H1 (cell line): ENCODE data around the gene SLC22A2. TPM values are rescaled to one million over a fixed set of nuclear protein-coding genes. Genes with fewer than 3 reads are reported as not detected.

Experiments used
- CTCF ChIA-PET: fragments of 300-600 bp; sonication (Branson Sonifier 250); formaldehyde crosslinking; loops from one replicate; lab custom pipeline; 2021; ENCODE audit not compliant: partially characterized antibody; lab: Charles Lee
- POLR2A ChIA-PET: fragments of 300-600 bp; sonication (Branson Sonifier 250); formaldehyde crosslinking; loops from one replicate; lab custom pipeline; 2021; ENCODE audit warnings: inconsistent platforms; ENCODE audit not compliant: partially characterized antibody; lab: Charles Lee
- DNase-seq, 2 experiments: peaks; one replicate each; pipeline versions ENCODE4 v3.0.0 to v3.0.0-alpha.2; 2010 to 2022; ENCODE audit warnings: low spot score in 2 of 2, low read depth in 1 of 2, mixed read lengths in 1 of 2
- FAIRE-seq: peaks from 2 replicates; lab custom pipeline; 2011; peaks lifted over from hg19 to GRCh38; lab: Jason Lieb, UNC
- H2AFZ ChIP-seq: 2 replicates; pipeline ENCODE4 v1.8.1; 2012; ENCODE audit warnings: low read length, inconsistent platforms
- H2AK5ac ChIP-seq: 2 replicates; pipeline ENCODE4 v1.6.1; 2013; ENCODE audit warnings: low read depth, low read length
- H2BK120ac ChIP-seq: replicated peaks from 2 replicates; pipeline ENCODE3; 2013; ENCODE audit warnings: low read depth, low read length, inconsistent platforms
- H2BK12ac ChIP-seq: 2 replicates; pipeline ENCODE4 v1.6.1; 2013; ENCODE audit warnings: low read depth, low read length
- H2BK15ac ChIP-seq: 2 replicates; pipeline ENCODE4 v1.6.1; 2013; ENCODE audit warnings: low read length
- H2BK20ac ChIP-seq: 2 replicates; pipeline ENCODE4 v1.6.1; 2013; ENCODE audit warnings: low read length
- H2BK5ac ChIP-seq: 2 replicates; pipeline ENCODE4 v1.6.1; 2013; ENCODE audit warnings: low read depth, low read length
- H3K14ac ChIP-seq: 2 replicates; pipeline ENCODE4 v1.6.1; 2013; ENCODE audit warnings: inconsistent platforms; ENCODE audit not compliant: insufficient read length
- H3K18ac ChIP-seq: 2 replicates; pipeline ENCODE4 v1.6.1; 2013; ENCODE audit warnings: low read length; ENCODE audit errors: extremely low read depth
- H3K23ac ChIP-seq: 2 replicates; pipeline ENCODE4 v1.6.1; 2013; ENCODE audit warnings: inconsistent platforms; ENCODE audit not compliant: insufficient read length
- H3K23me2 ChIP-seq: 2 replicates; pipeline ENCODE4 v1.6.1; 2013; ENCODE audit warnings: low read depth, low read length
- H3K27ac ChIP-seq: 2 replicates; pipeline ENCODE4 v1.6.1; 2011; ENCODE audit warnings: low read depth, low read length, inconsistent platforms
- H3K27me3 ChIP-seq, 4 experiments: replicated peaks in 1 of 4; 1 replicate in 1 of 4; 2 replicates in 3 of 4; pipeline versions ENCODE4 v1.6.1 to v1.8.1; 2011 to 2013; ENCODE audit warnings: low read length in 3 of 4, mild to moderate bottlenecking in 3 of 4, inconsistent platforms in 2 of 4, mixed read lengths in 2 of 4, moderate library complexity in 1 of 4; ENCODE audit not compliant: control insufficient read depth in 3 of 4, insufficient read depth in 3 of 4; ENCODE audit errors: extremely low read depth in 1 of 4
- H3K36me3 ChIP-seq, 4 experiments: 2 replicates each; pipeline versions ENCODE4 v1.6.1 to v1.8.1; 2011 to 2013; ENCODE audit warnings: mild to moderate bottlenecking in 4 of 4, low read length in 3 of 4, moderate library complexity in 2 of 4, control low read depth in 1 of 4, inconsistent platforms in 1 of 4; ENCODE audit not compliant: insufficient read depth in 4 of 4, control insufficient read depth in 2 of 4
- H3K4ac ChIP-seq: replicated peaks from 2 replicates; pipeline ENCODE3; 2013; ENCODE audit warnings: low read length, low read depth, mixed read lengths, inconsistent platforms; ENCODE audit not compliant: insufficient read length
- H3K4me1 ChIP-seq, 4 experiments: replicated peaks in 1 of 4; 1 replicate in 1 of 4; 2 replicates in 3 of 4; pipeline versions ENCODE4 v1.6.1 to v1.8.1; 2011 to 2013; ENCODE audit warnings: low read length in 3 of 4, inconsistent platforms in 2 of 4, mixed read lengths in 1 of 4; ENCODE audit not compliant: insufficient read depth in 4 of 4, control insufficient read depth in 3 of 4
- H3K4me2 ChIP-seq, 2 experiments: 2 replicates each; pipeline versions ENCODE4 v1.6.1 to v1.8.1; 2011 to 2013; ENCODE audit warnings: low read depth in 2 of 2, low read length in 2 of 2, control low read depth in 1 of 2, inconsistent platforms in 1 of 2, mild to moderate bottlenecking in 1 of 2; ENCODE audit not compliant: insufficient read depth in 1 of 2
- H3K4me3 ChIP-seq, 4 experiments: fragments of 200-600, 300-600 bp in 1 of 4; sonication (generic), shearing (Covaris generic), sonication (Bioruptor Twin) in 1 of 4; 2 replicates each; pipeline versions ENCODE4 v1.5.1 to v1.8.1; 2011 to 2016; ENCODE audit warnings: low read length in 4 of 4, low read depth in 3 of 4, control low read depth in 2 of 4, inconsistent platforms in 2 of 4, mild to moderate bottlenecking in 2 of 4, mixed read lengths in 1 of 4, moderate library complexity in 1 of 4; ENCODE audit not compliant: insufficient read depth in 2 of 4; ENCODE audit errors: extremely low read depth in 1 of 4
- H3K56ac ChIP-seq: replicated peaks from 2 replicates; pipeline ENCODE3; 2013; ENCODE audit warnings: low read depth, mild to moderate bottlenecking, mixed read lengths, low read length, inconsistent platforms; ENCODE audit not compliant: insufficient read length
- H3K79me1 ChIP-seq: 2 replicates; pipeline ENCODE4 v1.6.1; 2013; ENCODE audit warnings: low read depth, low read length, control low read depth
- H3K79me2 ChIP-seq, 2 experiments: 2 replicates each; pipeline versions ENCODE4 v1.6.1 to v1.8.1; 2012 to 2013; ENCODE audit warnings: low read length in 2 of 2, mild to moderate bottlenecking in 2 of 2, inconsistent platforms in 1 of 2; ENCODE audit not compliant: insufficient read depth in 2 of 2, control insufficient read depth in 1 of 2
- H3K9ac ChIP-seq, 4 experiments: replicated peaks in 1 of 4; 1 replicate in 1 of 4; 2 replicates in 3 of 4; pipeline versions ENCODE4 v1.6.1 to v1.8.1; 2011 to 2013; ENCODE audit warnings: low read depth in 3 of 4, low read length in 3 of 4, control low read depth in 2 of 4, mild to moderate bottlenecking in 2 of 4, moderate library complexity in 2 of 4, inconsistent platforms in 1 of 4; ENCODE audit errors: extremely low read depth in 1 of 4
- H3K9me3 ChIP-seq, 2 experiments: 2 replicates each; pipeline versions ENCODE4 v1.6.1 to v1.8.1; 2012 to 2013; ENCODE audit warnings: mild to moderate bottlenecking in 2 of 2, moderate library complexity in 2 of 2, control low read depth in 1 of 2, inconsistent platforms in 1 of 2, low read depth in 1 of 2, low read length in 1 of 2, mixed read lengths in 1 of 2; ENCODE audit not compliant: insufficient read depth in 2 of 2
- H4K20me1 ChIP-seq, 2 experiments: replicated peaks in 1 of 2; 2 replicates each; pipeline versions ENCODE3 to v1.8.1; 2011 to 2013; ENCODE audit warnings: inconsistent platforms in 2 of 2, low read length in 2 of 2, mild to moderate bottlenecking in 1 of 2; ENCODE audit not compliant: insufficient read depth in 2 of 2, control insufficient read depth in 1 of 2
- H4K5ac ChIP-seq: 2 replicates; pipeline ENCODE4 v1.6.1; 2013; ENCODE audit warnings: low read length, low read depth, mixed read lengths, inconsistent platforms; ENCODE audit not compliant: insufficient read length
- H4K8ac ChIP-seq: 2 replicates; pipeline ENCODE4 v1.8.0; 2013; ENCODE audit warnings: mild to moderate bottlenecking, moderate library complexity, low read length, inconsistent platforms; ENCODE audit not compliant: insufficient read depth; ENCODE audit errors: extremely low read depth
- H4K91ac ChIP-seq: replicated peaks from 2 replicates; pipeline ENCODE3; 2013; ENCODE audit warnings: low read length, mixed read lengths, inconsistent platforms; ENCODE audit not compliant: insufficient read length
- BACH1 ChIP-seq: IDR thresholded peaks from 2 replicates; pipeline ENCODE4 v1.6.1; 2012; ENCODE audit warnings: low read length, improper control_type of control experiment
- CHD1 ChIP-seq: IDR thresholded peaks from 2 replicates; pipeline ENCODE4 v1.6.1; 2012; ENCODE audit warnings: low read depth, low read length, improper control_type of control experiment
- CREB1 ChIP-seq: IDR thresholded peaks from 2 replicates; pipeline ENCODE4 v1.6.1; 2012; ENCODE audit warnings: inconsistent platforms
- FOSL1 ChIP-seq: IDR thresholded peaks from 2 replicates; pipeline ENCODE4 v1.6.1; 2011; ENCODE audit warnings: mild to moderate bottlenecking, low read depth, low read length, moderate library complexity; ENCODE audit not compliant: insufficient read depth
- GTF2F1 ChIP-seq: IDR thresholded peaks from 2 replicates; pipeline ENCODE4 v1.6.1; 2012; ENCODE audit warnings: low read depth, low read length, improper control_type of control experiment, borderline replicate concordance
- HDAC2 ChIP-seq, 2 experiments: fragments of 300-600 bp in 1 of 2; sonication (generic) in 1 of 2; IDR thresholded peaks; 2 replicates each; pipeline ENCODE4 v1.6.1; 2011 to 2012; ENCODE audit warnings: low read depth in 2 of 2, low read length in 2 of 2, mild to moderate bottlenecking in 2 of 2, moderate library complexity in 2 of 2, borderline replicate concordance in 1 of 2, inconsistent platforms in 1 of 2
- KDM1A ChIP-seq: fragments of 200-600, 300-600 bp; sonication (generic); IDR thresholded peaks from 2 replicates; pipeline ENCODE4 v1.7.1; 2016; ENCODE audit warnings: mild to moderate bottlenecking, low read length, borderline replicate concordance
- MAX ChIP-seq: IDR thresholded peaks from 2 replicates; pipeline ENCODE4 v1.6.1; 2012; ENCODE audit warnings: inconsistent platforms
- NANOG ChIP-seq: IDR thresholded peaks from 2 replicates; pipeline ENCODE4 v1.6.1; 2011; ENCODE audit warnings: low read length, low read depth, mild to moderate bottlenecking, inconsistent platforms; ENCODE audit not compliant: insufficient read depth, poor library complexity, severe bottlenecking
- RFX5 ChIP-seq: IDR thresholded peaks from 2 replicates; pipeline ENCODE4 v1.6.1; 2011; ENCODE audit warnings: low read depth, low read length, improper control_type of control experiment, borderline replicate concordance
- SP2 ChIP-seq: IDR thresholded peaks from 2 replicates; pipeline ENCODE4 v1.6.1; 2012; ENCODE audit warnings: mild to moderate bottlenecking, low read length, inconsistent platforms
- SP4 ChIP-seq: IDR thresholded peaks from 2 replicates; pipeline ENCODE4 v1.6.1; 2012; ENCODE audit warnings: low read length, inconsistent platforms
- TCF12 ChIP-seq: IDR thresholded peaks from 2 replicates; pipeline ENCODE4 v1.6.1; 2011; ENCODE audit warnings: low read depth, mild to moderate bottlenecking, low read length
- USF2 ChIP-seq: IDR thresholded peaks from 2 replicates; pipeline ENCODE4 v1.6.1; 2011; ENCODE audit warnings: low read length, improper control_type of control experiment
- WGBS, 2 experiments: shearing (Covaris generic) in 1 of 2; methylation state at CpG; one replicate each; pipeline versions ENCODE4 v1.1.6 to v1.1.7; 2013 to 2015; ENCODE audit warnings: low lambda C conversion rate in 2 of 2, mixed read lengths in 2 of 2, inconsistent platforms in 1 of 2, low coverage in 1 of 2, missing lambda C conversion rate in 1 of 2; ENCODE audit not compliant: insufficient replicate concordance in 2 of 2, insufficient coverage in 1 of 2, insufficient read length in 1 of 2; ENCODE audit errors: extremely low coverage in 1 of 2, missing lambda C conversion rate in 1 of 2; 5-methylcytosine and 5-hydroxymethylcytosine counted together
- polyA plus RNA-seq, 7 experiments: library from polyadenylated mRNA; depleted of rRNA in 3 of 7; stranded (reverse) in 5 of 7; unstranded in 2 of 7; fragments of >200 nt in 5 of 7; fragments of 200-250 nt in 2 of 7; gene quantifications; 1 replicate in 5 of 7; 2 replicates in 1 of 7; 4 replicates in 1 of 7; pipeline versions ENCODE4 v1.2.1 to v1.2.3, GENCODE V29; 2011 to 2013; ENCODE audit warnings: missing spikeins in 2 of 7, mixed read lengths in 2 of 7
- total RNA-seq: library from RNA; stranded (reverse); fragmentation: NEBNext Ultra II Directional; extraction: Animal tissue kit (Norgen Biotek cat#: 25700); gene quantifications from 2 replicates; pipeline ENCODE4 v1.2.1, GENCODE V29; 2021

The SLC22A2 gene
- total and polyA plus RNA-seq, 2 of the 8 experiments (the other 6 are each of a cell fraction or from before 2014, with no cell fraction given): 0.23 to 1.4 TPM

DNA sequence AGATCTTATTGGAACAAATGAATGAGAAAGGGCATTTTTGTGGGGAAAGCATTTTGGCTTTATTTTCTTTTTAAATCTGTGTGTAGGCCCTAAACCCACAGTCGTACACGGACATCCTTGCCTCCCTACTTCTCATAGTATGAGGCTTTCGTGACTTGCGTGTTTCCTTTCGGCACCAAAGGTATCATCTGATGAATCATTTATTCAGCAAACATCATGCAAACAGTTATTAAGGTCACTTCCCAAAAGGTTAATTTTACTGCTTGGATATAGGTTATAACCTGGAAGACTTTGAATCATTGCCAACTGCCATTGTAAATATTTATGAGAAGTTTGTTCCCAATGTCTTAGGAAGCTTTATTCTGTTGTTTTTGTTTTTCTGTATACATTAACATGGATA lies 15.1 kb upstream of the SLC22A2 start:
- Histone ChIP-seq H3K36me3 (no peaks in the 10 kb centered on the region), H3K56ac (no peak overlapping the region), H2BK12ac (no peak overlapping the region), H4K91ac (no peak overlapping the region), H3K18ac (no peak overlapping the region), H3K79me2 (no peaks in the 10 kb centered on the region), H3K27ac (no peak overlapping the region), H2BK15ac (no peak overlapping the region), H3K4me3 (no peak overlapping the region), H3K14ac (no peak overlapping the region), H4K5ac (no peak overlapping the region), H2BK5ac (no peak overlapping the region), H3K9me3 (no peaks in the 10 kb centered on the region), H3K4ac (no peak overlapping the region), H2BK120ac (no peak overlapping the region), H2BK20ac (no peak overlapping the region), H3K23me2 (no peaks in the 10 kb centered on the region), H3K4me2 (no peak overlapping the region), H4K8ac (no peak overlapping the region), H2AK5ac (no peak overlapping the region), H3K9ac (no peak overlapping the region), H3K27me3 (no peaks in the 10 kb centered on the region), H4K20me1 (no peaks in the 10 kb centered on the region), H3K23ac (no peak overlapping the region), H2AFZ (no peak overlapping the region), H3K4me1 (peaks cover 0 to 5% (median 0%) of the 10 kb centered on the region in 4 experiments; a peak in 2 of 7 replicates), H3K79me1 (no peaks in the 10 kb centered on the region)
- 98% methylated on average over 5 of the region's 5 CpGs; no CpG with 5 or more reads in 1 of the 2 experiments for WGBS, 2 experiments
- DNase-seq: no peak
- ChIA-PET POLR2A (no interaction called here), CTCF (interaction anchor here (1.8 kb wide), 1 partner anchor 182 kb away, joined by 5 read pairs; no protein-coding TSS in a partner anchor)
- FAIRE-seq: no peak
- TF ChIP-seq GTF2F1: no peak
- TF ChIP-seq USF2: no peak
- no peak for TF ChIP-seq MAX
- no peak for TF ChIP-seq KDM1A
- TF ChIP-seq TCF12: no peak
- TF ChIP-seq FOSL1: no peak
- TF ChIP-seq NANOG: no peak
- no peak for TF ChIP-seq CHD1
- TF ChIP-seq RFX5: no peak
- TF ChIP-seq CREB1: no peak
- no peak for TF ChIP-seq SP4
- TF ChIP-seq SP2: no peak
- TF ChIP-seq HDAC2 (IDR thresholded peaks at IDR 0.05; ENCODE audit: borderline replicate concordance in 1 of 2, low read depth in 2 of 2, low read length in 2 of 2): no peak
- TF ChIP-seq BACH1: no peak
